KOPT-K1 (cell line): ENCODE results near the gene CNIH1.

Source experiments
- H3K27ac ChIP-seq: fragments of 200-600 bp; sonication (generic); 2 replicates; pipeline ENCODE4 v1.5.1; 2016; ENCODE audit warnings: antibody characterized with exemption, mild to moderate bottlenecking, low read depth, low read length; ENCODE audit not compliant: poor library complexity, severe bottlenecking
- H3K36me3 ChIP-seq: fragments of 200-600 bp; sonication (generic); 2 replicates; pipeline ENCODE4 v1.5.1; 2017; ENCODE audit warnings: antibody characterized with exemption, mild to moderate bottlenecking, low read length, moderate library complexity; ENCODE audit not compliant: insufficient read depth
- H3K9me3 ChIP-seq: fragments of 200-600 bp; sonication (generic); 2 replicates; pipeline ENCODE4 v1.5.1; 2017; ENCODE audit warnings: antibody characterized with exemption, low read length, mild to moderate bottlenecking; ENCODE audit not compliant: insufficient read depth, poor library complexity, severe bottlenecking

The CNIH1 gene

DNA sequence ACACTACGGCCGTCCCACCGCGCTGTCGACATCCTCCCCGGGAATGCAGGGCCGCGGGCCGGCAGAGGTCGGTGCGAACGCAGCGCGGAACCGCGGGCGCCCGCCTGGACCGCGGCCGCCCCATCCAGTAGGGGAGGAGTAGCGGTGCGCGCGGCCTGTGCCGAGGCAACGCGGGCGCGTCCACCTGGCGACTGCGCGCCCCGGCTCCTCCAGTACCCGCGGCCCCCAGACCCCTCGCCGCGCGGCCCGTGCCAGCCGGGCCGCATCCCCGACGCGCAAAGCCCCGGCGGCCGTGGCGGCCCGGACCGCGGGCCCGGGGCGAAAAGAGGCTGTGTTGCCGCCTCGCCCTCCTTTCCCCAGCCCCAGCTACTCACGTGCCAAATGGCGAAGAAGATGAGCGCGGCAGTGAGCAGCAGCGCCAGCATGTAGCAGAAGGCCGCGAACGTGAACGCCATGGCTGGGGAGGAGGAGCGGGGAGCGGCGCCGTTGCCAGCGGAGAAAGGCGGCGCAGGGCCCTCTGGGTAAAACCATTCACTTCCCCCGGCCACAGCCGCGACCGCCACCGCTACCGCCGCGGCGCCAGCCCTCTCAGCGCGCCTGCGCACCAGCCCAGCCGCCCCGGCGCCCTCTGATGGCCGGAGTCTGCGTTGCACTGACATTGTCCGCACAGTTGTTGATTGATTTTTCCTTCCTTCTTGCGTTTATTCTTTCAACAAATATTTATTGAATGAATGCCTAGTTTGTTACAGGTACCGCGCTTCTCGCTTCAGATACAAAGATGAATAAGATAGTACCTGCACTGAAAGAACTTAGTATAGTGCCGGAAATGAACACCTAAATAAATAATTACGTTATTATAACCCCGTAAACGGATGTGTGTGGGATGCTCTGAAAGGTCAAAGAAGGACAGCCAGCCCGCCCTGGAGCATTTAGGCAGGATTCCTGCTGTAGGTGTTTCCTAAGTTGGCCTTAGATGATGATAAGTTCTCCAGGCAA lies at the start of gene CNIH1:
Gene CNIH1, minus strand, starts transcription at position 502 of the 996 bp plus-strand sequence. Its CDS starts 47 bp downstream, at position 455.
- no peaks in the 10 kb centered on the region for H3K9me3 ChIP-seq
- peaks cover 14% of the 10 kb centered on the region for H3K36me3 ChIP-seq
- H3K27ac ChIP-seq = peak within 1 kb of the TSS; percentile 83

- Histone ChIP-seq H3K9me3 (no peaks in the 10 kb centered on the region), H3K36me3 (no peaks in the 10 kb centered on the region), H3K27ac (no peak overlapping the region)
These were observed 49.4 kb upstream of the CNIH1 start for GRCh38 chr14:54490445-54491175.

DNA sequence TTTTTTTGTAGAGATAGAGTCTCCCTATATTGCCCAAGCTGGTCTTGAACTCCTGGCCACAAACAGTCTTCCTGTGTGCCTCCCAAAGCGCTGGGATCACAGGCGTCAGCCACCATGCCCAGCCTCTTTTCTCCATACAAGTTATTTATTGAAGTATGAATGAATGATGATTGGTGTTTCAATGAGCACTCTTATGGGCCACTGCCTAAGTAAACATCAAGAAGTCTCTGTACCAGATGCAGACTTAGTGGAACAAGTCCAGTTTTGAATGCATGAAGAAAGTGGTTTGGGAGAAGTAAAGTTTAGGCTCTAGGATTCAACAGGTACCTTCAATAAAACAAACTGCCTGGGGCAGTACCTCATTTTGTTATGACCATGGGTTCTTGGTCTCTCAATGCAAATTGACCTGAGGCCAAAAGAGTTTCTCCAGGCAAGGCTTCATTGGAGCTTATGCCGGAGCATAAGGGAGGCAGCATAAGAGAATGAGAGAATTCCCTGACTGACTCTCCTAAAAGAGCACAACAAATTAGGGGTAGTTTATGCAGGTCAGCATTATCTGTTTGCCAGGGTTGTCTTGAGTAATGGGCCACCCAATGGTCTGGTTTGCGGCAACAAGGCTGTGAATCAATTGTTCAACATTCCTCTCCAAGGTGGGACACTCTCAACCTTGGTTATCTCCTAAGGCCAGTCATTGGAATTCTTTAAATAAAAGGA lies 48.7 kb upstream of the CNIH1 start:
- H3K27ac ChIP-seq = no peak overlapping the region
- H3K9me3 ChIP-seq = no peaks in the 10 kb centered on the region
- no peaks in the 10 kb centered on the region for H3K36me3 ChIP-seq

DNA sequence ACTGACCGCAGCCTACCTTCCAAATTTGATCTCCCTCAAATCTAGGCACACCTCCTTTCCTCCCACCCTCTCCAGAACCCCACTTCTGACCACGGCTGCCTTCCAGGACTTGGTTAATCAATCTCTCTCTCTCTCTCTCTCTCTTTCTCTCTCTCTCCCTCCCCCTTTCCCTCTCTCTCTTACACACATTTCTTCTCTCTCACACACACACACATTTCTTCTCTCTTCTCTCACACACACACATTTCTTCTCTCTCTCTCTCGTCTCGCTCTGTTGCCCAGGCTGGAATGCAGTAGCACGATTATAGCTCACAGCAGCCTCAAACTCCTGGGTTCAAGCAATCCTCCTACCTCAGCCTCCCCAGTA lies 48.1 kb upstream of the CNIH1 start:
- Histone ChIP-seq H3K36me3 (no peaks in the 10 kb centered on the region), H3K9me3 (no peaks in the 10 kb centered on the region), H3K27ac (peak overlapping the region; percentile 87)

DNA sequence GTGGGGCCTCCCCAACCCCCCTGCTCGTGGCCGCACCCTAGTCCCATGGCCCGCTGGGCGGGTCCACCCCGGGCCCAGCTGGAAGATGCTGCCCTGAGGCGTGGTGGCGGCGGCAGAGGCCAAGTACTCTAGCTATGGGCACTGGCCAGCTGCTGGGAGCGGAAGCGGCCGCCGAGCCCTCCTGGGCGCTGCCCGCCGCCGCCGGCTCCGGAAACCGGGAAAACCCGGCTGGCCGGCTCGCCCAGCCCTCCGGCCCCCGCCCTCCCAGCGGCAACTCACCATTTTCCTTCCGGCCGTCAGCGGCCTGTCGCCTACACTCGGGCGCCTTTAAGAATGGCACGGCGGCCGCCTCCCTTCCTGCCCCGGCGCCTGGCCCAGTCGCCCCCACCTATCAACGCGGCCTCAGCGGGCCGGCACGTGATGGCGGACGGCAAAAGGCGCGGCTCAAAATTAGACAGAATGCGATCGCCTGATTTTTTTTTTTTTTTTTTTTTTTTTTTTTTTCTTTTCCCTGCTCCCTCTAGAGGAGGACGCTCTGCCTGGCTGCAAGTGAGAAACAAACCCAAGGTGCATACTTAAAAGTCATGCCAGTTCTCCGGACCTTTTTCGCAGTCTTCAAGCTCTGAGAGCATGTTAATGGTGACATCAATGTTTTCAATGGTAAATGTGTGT lies 47.6 kb upstream of the CNIH1 start, which contains the start of gene GMFB:
Gene GMFB, minus strand, starts transcription at position 335 of the 672 bp plus-strand sequence. Its CDS starts 53 bp downstream, at position 282.
- H3K36me3 ChIP-seq = no peaks in the 10 kb centered on the region
- peak within 1 kb of the TSS; percentile 87 for H3K27ac ChIP-seq
- no peaks in the 10 kb centered on the region for H3K9me3 ChIP-seq

DNA sequence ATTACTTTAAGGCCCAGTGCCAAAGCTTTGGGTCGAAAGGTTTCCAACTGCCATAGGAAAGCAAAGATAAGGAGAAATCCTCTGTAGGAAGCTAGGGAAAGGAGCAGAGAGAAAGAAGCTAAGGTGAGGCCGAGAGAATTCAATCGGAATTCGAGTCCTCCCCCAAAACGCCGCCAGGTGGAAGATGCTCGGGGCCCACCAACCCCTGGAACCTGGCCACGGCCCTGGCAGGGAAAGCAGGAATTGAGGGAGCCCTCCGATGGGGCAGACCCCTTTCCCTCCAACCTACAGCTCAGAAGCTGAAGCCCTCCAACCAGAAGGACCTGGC lies 47.1 kb upstream of the CNIH1 start:
- H3K9me3 ChIP-seq = no peaks in the 10 kb centered on the region
- peak overlapping the region; percentile 87 for H3K27ac ChIP-seq
- H3K36me3 ChIP-seq = peaks cover 3% of the 10 kb centered on the region

- Histone ChIP-seq H3K36me3 (peaks cover 8% of the 10 kb centered on the region), H3K9me3 (no peaks in the 10 kb centered on the region), H3K27ac (peak overlapping the region; percentile 87)
These were observed 46.6 kb upstream of the CNIH1 start for GRCh38 chr14:54487771-54488170.

- Histone ChIP-seq H3K36me3 (peaks cover 19% of the 10 kb centered on the region), H3K9me3 (no peaks in the 10 kb centered on the region), H3K27ac (no peak overlapping the region)
These were observed 45.5 kb upstream of the CNIH1 start for GRCh38 chr14:54486685-54487084.

GRCh38 chr14:54483846-54484245 lies 42.7 kb upstream of the CNIH1 start:
- Histone ChIP-seq H3K9me3 (no peaks in the 10 kb centered on the region), H3K27ac (no peak overlapping the region), H3K36me3 (peaks cover 43% of the 10 kb centered on the region)

DNA sequence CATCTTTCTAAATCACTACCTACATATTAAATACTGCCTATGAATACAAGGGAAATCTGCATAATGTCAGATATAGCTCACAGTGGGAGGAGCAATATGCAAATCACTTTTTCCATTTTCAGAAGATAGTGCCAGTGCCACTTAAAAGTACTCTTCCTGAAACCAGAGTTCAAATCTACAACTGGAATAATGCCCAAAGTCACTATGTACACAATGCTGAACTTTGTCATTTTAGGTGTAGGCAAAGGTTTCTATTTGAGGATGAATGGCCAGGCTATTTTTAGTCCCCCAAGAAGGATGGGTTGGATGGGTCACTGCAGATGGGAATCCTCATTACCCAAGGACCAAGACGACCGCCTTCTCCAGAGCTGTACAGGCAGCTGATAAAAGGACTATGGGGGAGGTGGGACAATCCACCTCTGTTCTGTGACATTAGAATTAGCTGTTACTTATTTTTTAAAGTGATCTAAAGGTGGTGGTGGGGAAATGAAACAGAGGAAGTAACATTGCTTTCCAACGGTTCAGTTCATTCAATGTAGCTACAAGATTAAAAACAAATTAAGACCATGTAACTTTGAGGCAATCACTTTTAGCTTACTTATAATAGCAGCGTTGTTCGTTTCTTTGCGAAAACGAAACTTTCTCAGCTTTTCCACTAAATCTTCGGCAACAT lies 42.0 kb upstream of the CNIH1 start:
- Histone ChIP-seq H3K27ac (no peak overlapping the region), H3K36me3 (peaks cover 49% of the 10 kb centered on the region), H3K9me3 (no peaks in the 10 kb centered on the region)

DNA sequence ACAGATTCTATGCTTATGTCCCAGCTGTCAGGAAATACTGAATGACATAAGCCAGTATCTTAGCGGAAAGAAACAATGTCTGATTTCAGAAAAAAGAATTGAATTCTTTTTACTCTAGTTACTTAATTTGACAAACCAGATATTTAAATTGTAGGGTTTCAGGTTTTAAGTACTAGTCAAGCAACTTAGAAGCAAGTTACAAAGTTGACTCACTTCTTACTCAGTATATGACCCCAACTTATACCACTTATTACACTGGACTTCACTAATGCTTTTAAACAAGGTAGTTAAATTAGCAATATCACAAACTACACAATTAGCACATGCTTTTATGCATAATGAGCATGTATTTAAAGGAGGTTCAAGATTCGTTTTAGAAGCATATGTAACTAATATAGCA lies 40.5 kb upstream of the CNIH1 start:
- Histone ChIP-seq H3K27ac (no peak overlapping the region), H3K36me3 (peaks cover 60% of the 10 kb centered on the region), H3K9me3 (no peaks in the 10 kb centered on the region)

GRCh38 chr14:54480830-54481562 lies 39.8 kb upstream of the CNIH1 start:
- H3K9me3 ChIP-seq = no peaks in the 10 kb centered on the region
- peaks cover 66% of the 10 kb centered on the region for H3K36me3 ChIP-seq
- H3K27ac ChIP-seq = no peak overlapping the region

DNA sequence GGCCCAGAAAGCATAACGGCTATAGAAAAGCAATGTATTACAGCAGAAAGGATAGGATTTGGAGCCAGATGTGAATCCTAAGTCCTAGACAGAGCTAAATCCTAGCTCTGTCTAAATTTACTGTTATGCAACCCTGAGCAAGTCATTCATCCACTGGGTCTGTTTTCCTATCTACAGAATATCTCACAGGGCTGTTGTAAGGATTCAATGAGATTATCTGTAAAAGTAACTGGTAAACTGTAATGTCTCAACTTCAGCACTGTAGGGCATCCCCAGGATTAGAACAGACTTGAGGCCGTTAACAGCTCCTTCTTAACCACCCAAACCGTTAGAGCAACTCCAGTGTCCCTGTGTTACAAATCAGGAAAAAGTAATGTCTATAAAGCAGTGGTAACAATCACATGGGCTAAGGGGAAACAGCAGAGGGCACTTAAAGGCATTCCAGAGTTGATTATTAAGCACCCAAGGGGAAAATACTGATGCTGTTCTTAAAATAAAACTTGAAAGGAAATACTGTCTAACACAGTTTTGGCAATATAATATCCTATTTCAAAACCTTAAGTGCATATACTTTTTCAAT lies 37.6 kb upstream of the CNIH1 start:
- Histone ChIP-seq H3K9me3 (no peaks in the 10 kb centered on the region), H3K36me3 (peaks cover 87% of the 10 kb centered on the region), H3K27ac (no peak overlapping the region)
